Upper lobe of left lung (tissue), 4 donors: ENCODE results near the gene ADAMTS2.

Experiments used
- CTCF ChIP-seq, 6 experiments: fragments of 450-650 bp in 4 of 6; fragments of 200-600 bp in 2 of 6; sonication (generic) in 2 of 6; IDR thresholded peaks; one replicate each; pipeline ENCODE4 v1.5.1; 2016 to 2019; ENCODE audit warnings: antibody characterized with exemption in 6 of 6
- EP300 ChIP-seq, 4 donors: sonication (generic); formaldehyde crosslinking; IDR thresholded peaks; one replicate each; pipeline ENCODE4 v1.5.1; 2017; ENCODE audit warnings: antibody characterized with exemption in 4 of 4, control low read depth in 2 of 4
- POLR2A ChIP-seq, 4 donors: fragments of 450-650 bp; IDR thresholded peaks; one replicate each; pipeline ENCODE4 v1.5.1; 2016 to 2017; ENCODE audit warnings: antibody characterized with exemption in 4 of 4, mild to moderate bottlenecking in 2 of 4
- POLR2AphosphoS5 ChIP-seq, 2 donors: sonication (generic); formaldehyde crosslinking; IDR thresholded peaks; one replicate each; pipeline ENCODE4 v1.5.1; 2017; ENCODE audit warnings: antibody characterized with exemption in 2 of 2

DNA sequence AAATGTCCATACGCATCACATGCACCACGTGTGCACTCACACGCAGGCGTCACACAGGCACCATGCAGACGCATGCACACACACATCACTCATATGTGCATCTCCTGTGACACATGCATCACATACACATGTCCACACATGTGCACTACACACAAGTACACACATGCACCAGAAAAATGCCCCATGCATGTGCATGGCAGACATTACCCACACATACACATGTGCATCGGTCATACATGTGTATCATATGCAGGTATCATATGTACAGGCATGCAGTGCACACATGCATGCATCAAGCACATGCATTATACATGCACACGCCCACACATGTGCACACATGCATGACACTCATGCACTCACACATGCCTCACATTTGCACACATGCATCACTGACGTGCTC is 26.1 kb downstream of the ADAMTS2 start:
- TF ChIP-seq CTCF (IDR thresholded peaks at IDR 0.05): no peak
- no peak for TF ChIP-seq POLR2AphosphoS5 (IDR thresholded peaks at IDR 0.05)
- TF ChIP-seq POLR2A (IDR thresholded peaks at IDR 0.05): no peak
- no peak for TF ChIP-seq EP300 (IDR thresholded peaks at IDR 0.05)
